Keratinocyte (primary cell): ENCODE results near the gene TAP2.

ENCODE experiments used
- EZH2 ChIP-seq: IDR thresholded peaks from one replicate; pipeline ENCODE4 v1.6.1; 2012; ENCODE audit warnings: inconsistent platforms, mild to moderate bottlenecking, low read length, moderate library complexity
- TF ChIP-seq, protein P1 (sequence below), 3 experiments: IDR thresholded peaks in 1 of 3; conservative IDR thresholded peaks in 1 of 3; optimal IDR thresholded peaks in 1 of 3; 2 replicates in 2 of 3; 3 replicates in 1 of 3; pipeline versions ENCODE3 to v1.5.1; 2011; ENCODE audit warnings: low read length in 3 of 3, mild to moderate bottlenecking in 3 of 3, moderate library complexity in 2 of 3, control low read depth in 1 of 3, inconsistent platforms in 1 of 3; ENCODE audit not compliant: insufficient read depth in 2 of 3; ENCODE audit errors: extremely low read depth in 1 of 3

DNA sequence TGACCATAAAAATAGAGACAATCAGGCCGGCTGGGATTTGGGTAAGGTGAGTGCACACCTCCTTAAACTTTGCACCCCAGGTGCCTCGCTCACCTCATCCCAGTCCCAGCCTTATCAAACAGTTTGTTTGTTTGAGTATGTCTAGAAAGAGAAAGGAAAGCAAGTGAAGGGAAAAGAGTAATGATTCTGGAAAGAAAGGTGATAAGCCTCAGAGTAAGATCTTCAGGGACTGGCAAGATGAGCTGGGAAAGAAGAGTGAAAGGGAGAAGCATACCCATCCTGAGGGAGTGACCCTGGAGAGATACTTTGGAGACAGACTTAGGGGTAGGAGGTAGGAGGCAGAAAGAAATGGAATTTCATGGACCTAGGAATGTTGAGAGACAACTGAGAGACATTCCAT is 1.7 kb downstream of the TAP2 start:
- TF ChIP-seq, protein P1, sequence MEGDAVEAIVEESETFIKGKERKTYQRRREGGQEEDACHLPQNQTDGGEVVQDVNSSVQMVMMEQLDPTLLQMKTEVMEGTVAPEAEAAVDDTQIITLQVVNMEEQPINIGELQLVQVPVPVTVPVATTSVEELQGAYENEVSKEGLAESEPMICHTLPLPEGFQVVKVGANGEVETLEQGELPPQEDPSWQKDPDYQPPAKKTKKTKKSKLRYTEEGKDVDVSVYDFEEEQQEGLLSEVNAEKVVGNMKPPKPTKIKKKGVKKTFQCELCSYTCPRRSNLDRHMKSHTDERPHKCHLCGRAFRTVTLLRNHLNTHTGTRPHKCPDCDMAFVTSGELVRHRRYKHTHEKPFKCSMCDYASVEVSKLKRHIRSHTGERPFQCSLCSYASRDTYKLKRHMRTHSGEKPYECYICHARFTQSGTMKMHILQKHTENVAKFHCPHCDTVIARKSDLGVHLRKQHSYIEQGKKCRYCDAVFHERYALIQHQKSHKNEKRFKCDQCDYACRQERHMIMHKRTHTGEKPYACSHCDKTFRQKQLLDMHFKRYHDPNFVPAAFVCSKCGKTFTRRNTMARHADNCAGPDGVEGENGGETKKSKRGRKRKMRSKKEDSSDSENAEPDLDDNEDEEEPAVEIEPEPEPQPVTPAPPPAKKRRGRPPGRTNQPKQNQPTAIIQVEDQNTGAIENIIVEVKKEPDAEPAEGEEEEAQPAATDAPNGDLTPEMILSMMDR (optimal IDR thresholded peaks at IDR 0.05 in 1 of 3, IDR thresholded peaks at IDR 0.05 in 1 of 3, conservative IDR thresholded peaks at IDR 0.05 in 1 of 3; ENCODE audit: extremely low read depth in 1 of 3, insufficient read depth in 2 of 3, low read length in 3 of 3): no peak
- TF ChIP-seq EZH2: no peak
